ENCODE measurements around the gene KCNIP4. TPM values are rescaled to one million over a fixed set of nuclear protein-coding genes. Genes with fewer than 3 reads are reported as not detected.

KCNIP4 gene
- total and polyA plus RNA-seq, 2 of the 8 experiments (the other 6 are each of a cell fraction or from before 2014, with no cell fraction given): 0.06 TPM; not detected in 1

DNA sequence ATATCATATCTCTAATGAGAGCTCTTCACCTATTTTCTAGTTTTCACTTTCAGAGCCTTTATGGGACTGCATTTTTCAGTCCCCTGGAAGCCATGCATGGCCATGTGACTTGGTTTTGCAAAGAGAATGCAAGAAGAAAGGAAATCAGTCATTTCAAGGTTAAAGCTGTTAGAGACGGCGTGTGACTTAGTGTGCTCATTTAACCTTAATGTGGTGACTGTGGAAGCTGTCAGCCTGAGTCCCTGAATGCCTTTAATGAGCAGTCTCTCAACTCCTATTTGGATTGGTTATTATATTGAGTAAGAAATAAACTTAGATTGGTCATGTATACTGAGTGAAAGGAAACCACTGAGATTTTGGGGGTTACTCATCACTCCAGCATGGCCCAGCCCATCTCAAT, 212.7 kb downstream of the KCNIP4 start:
- no peak overlapping the region for H3K9ac ChIP-seq (replicated peaks in 1 of 4; ENCODE audit: extremely low read depth in 1 of 4, low read depth in 3 of 4, low read length in 3 of 4)

More for the DNA sequence above, 212.7 kb downstream of the KCNIP4 start:
- POLR2A ChIA-PET (ENCODE audit: partially characterized antibody): no interaction called here
- Histone ChIP-seq H3K79me2 (ENCODE audit: control insufficient read depth in 1 of 2, insufficient read depth in 2 of 2, low read length in 2 of 2) (no peaks in the 10 kb centered on the region), H3K56ac (replicated peaks; ENCODE audit: insufficient read length, low read depth, low read length) (no peak overlapping the region), H4K91ac (replicated peaks; ENCODE audit: insufficient read length, low read length) (no peak overlapping the region), H3K14ac (ENCODE audit: insufficient read length) (no peak overlapping the region), H3K18ac (ENCODE audit: extremely low read depth, low read length) (no peak overlapping the region), H2BK5ac (ENCODE audit: low read depth, low read length) (no peak overlapping the region), H2BK15ac (ENCODE audit: low read length) (no peak overlapping the region), H2AK5ac (ENCODE audit: low read depth, low read length) (no peak overlapping the region), H4K5ac (ENCODE audit: insufficient read length, low read depth, low read length) (no peak overlapping the region), H2BK20ac (ENCODE audit: low read length) (no peak overlapping the region), H3K4me3 (ENCODE audit: extremely low read depth in 1 of 4, insufficient read depth in 2 of 4, low read depth in 3 of 4, low read length in 4 of 4) (no peak overlapping the region), H4K20me1 (replicated peaks in 1 of 2; ENCODE audit: control insufficient read depth in 1 of 2, insufficient read depth in 2 of 2, low read length in 2 of 2) (no peaks in the 10 kb centered on the region), H3K23me2 (ENCODE audit: low read depth, low read length) (no peaks in the 10 kb centered on the region), H3K27ac (ENCODE audit: low read depth, low read length) (no peak overlapping the region), H2BK12ac (ENCODE audit: low read depth, low read length) (no peak overlapping the region), H3K4me1 (replicated peaks in 1 of 4; ENCODE audit: control insufficient read depth in 3 of 4, insufficient read depth in 4 of 4, low read length in 3 of 4) (no peaks in the 10 kb centered on the region), H3K27me3 (replicated peaks in 1 of 4; ENCODE audit: control insufficient read depth in 3 of 4, extremely low read depth in 1 of 4, insufficient read depth in 3 of 4, low read length in 3 of 4) (peaks cover 0 to 1% (median 0%) of the 10 kb centered on the region in 4 experiments; a peak in 1 of 7 replicates), H2AFZ (ENCODE audit: low read length) (peak overlapping the region; percentile 82; the same call in 1 of the 2 replicates), H3K36me3 (ENCODE audit: control insufficient read depth in 2 of 4, insufficient read depth in 4 of 4, low read length in 3 of 4) (no peaks in the 10 kb centered on the region), H3K4me2 (ENCODE audit: insufficient read depth in 1 of 2, low read depth in 2 of 2, low read length in 2 of 2) (no peak overlapping the region), H4K8ac (ENCODE audit: extremely low read depth, insufficient read depth, low read length) (no peak overlapping the region), H3K79me1 (ENCODE audit: low read depth, low read length) (no peaks in the 10 kb centered on the region), H3K9me3 (ENCODE audit: insufficient read depth in 2 of 2, low read depth in 1 of 2, low read length in 1 of 2) (no peaks in the 10 kb centered on the region), H3K4ac (replicated peaks; ENCODE audit: insufficient read length, low read depth, low read length) (no peak overlapping the region), H2BK120ac (replicated peaks; ENCODE audit: low read depth, low read length) (no peak overlapping the region), H3K23ac (ENCODE audit: insufficient read length) (no peak overlapping the region)
- WGBS, 2 experiments (ENCODE audit: extremely low coverage in 1 of 2, insufficient coverage in 1 of 2, insufficient read length in 1 of 2, insufficient replicate concordance in 2 of 2, low coverage in 1 of 2, low lambda C conversion rate in 2 of 2, missing lambda C conversion rate in 1 of 2): 97% methylated on average over 2 of the region's 2 CpGs; no CpG with 5 or more reads in 1 of the 2 experiments
- FAIRE-seq (no peak), DNase-seq (ENCODE audit: low read depth in 1 of 2, low spot score in 2 of 2) (no peak)
- no peak for TF ChIP-seq CBX8 (IDR thresholded peaks at IDR 0.05; ENCODE audit: borderline replicate concordance, low read depth, low read length)
- CTCF ChIA-PET (ENCODE audit: partially characterized antibody): interaction anchor here (1.6 kb wide), 1 partner anchor 227 kb away, joined by 4 read pairs; no protein-coding TSS in a partner anchor

Measured in H1 (cell line).